ENCODE measurements around the gene RPL28. TPM values are rescaled to one million over a fixed set of nuclear protein-coding genes. Genes with fewer than 3 reads are reported as not detected.
"Not testable (repeated sequence)": the region's sequence is repeated elsewhere in the genome, so short reads cannot be mapped to it uniquely, and the experiment has no call there.

Gene RPL28
- total and polyA plus RNA-seq, 2 of the 4 experiments (the other 2 are of a cell fraction) = 386 to 1,693 TPM

- in situ Hi-C loops (cut with MboI; ENCODE audit: low sequenced_read_pairs); H3K4me1 ChIP-seq (ENCODE audit: control insufficient read depth, insufficient read depth, low read length); H2BK5ac ChIP-seq (ENCODE audit: low read depth, low read length, poor library complexity, severe bottlenecking); BruUV-seq (replicated peaks); H3K27me3 ChIP-seq (ENCODE audit: control insufficient read depth, insufficient read depth, low read length); H4K8ac ChIP-seq (ENCODE audit: low read depth in 2 of 2, low read length in 2 of 2); H2BK15ac ChIP-seq (ENCODE audit: low read depth, low read length); H3K4ac ChIP-seq (ENCODE audit: low read depth, low read length); H3K4me3 ChIP-seq (ENCODE audit: insufficient read depth, low read depth, low read length); H2BK120ac ChIP-seq (ENCODE audit: low read depth, low read length); CTCF ChIA-PET; POLR2A ChIA-PET (ENCODE audit: unreplicated experiment); H3K14ac ChIP-seq (replicated peaks; ENCODE audit: low read depth, low read length); H3K4me2 ChIP-seq (ENCODE audit: low read depth, low read length); H4K91ac ChIP-seq (ENCODE audit: insufficient read depth, low read depth, low read length); H3K27ac ChIP-seq (ENCODE audit: insufficient read depth, low read length); H3K9me3 ChIP-seq (ENCODE audit: control insufficient read depth, insufficient read depth, low read length); H2AFZ ChIP-seq (replicated peaks; ENCODE audit: low read length, poor library complexity); dilution Hi-C loops (cut with HindIII; ENCODE audit: low sequenced_read_pairs, unreplicated experiment); DNase-seq; H3K18ac ChIP-seq (ENCODE audit: low read depth, low read length); H3K56ac ChIP-seq (ENCODE audit: extremely low read depth, insufficient read depth, low read length); H3K9ac ChIP-seq (ENCODE audit: low read depth, low read length); ATAC-seq (ENCODE audit: low read depth); H2AK5ac ChIP-seq (ENCODE audit: low read depth, low read length); H2BK20ac ChIP-seq (ENCODE audit: low read depth, low read length); H2AK9ac ChIP-seq (replicated peaks; ENCODE audit: low read depth, low read length, poor library complexity); intact Hi-C loops (cut with micrococcal nuclease); H3K23ac ChIP-seq (ENCODE audit: low read depth, low read length); H4K5ac ChIP-seq (ENCODE audit: low read depth, low read length): not testable (repeated sequence)
- Histone ChIP-seq H3K79me1 (ENCODE audit: low read depth in 1 of 2, low read length in 2 of 2) (peaks cover 7 to 51% of the 10 kb centered on the region in 2 experiments), H3K36me3 (ENCODE audit: control insufficient read depth, insufficient read depth, low read length) (peaks cover 42% of the 10 kb centered on the region), H4K20me1 (ENCODE audit: insufficient read depth, low read length) (peaks cover 62% of the 10 kb centered on the region), H3K9me1 (ENCODE audit: insufficient read depth, low read length) (peaks cover 15% of the 10 kb centered on the region)
- no CpG with 5 or more reads among the region's 28 CpGs for WGBS, 2 experiments (ENCODE audit: extremely low coverage in 2 of 2, insufficient read length in 1 of 2)
Observed at GRCh38 chr19:55401390-55401789, 15.7 kb downstream of the RPL28 start.

Measured in IMR-90 (cell line).